HG03571 (cell line): Measurements from ENCODE around the gene BEND7.
"Not testable (repeated sequence)": the region's sequence is repeated elsewhere in the genome, so short reads cannot be mapped to it uniquely, and the experiment has no call there.

Experiments
- ATAC-seq: cut with Tn5 transposase; IDR thresholded peaks from one replicate; pipeline ENCODE4 v1.9.1; 2021; ENCODE audit not compliant: unreplicated experiment

Gene BEND7

GRCh38 chr10:13422800-13423199 is 106.0 kb downstream of the BEND7 start:
- ATAC-seq: no peak

- ATAC-seq: no peak
Observed at GRCh38 chr10:13421382-13421917, 107.4 kb downstream of the BEND7 start.

- no peak for ATAC-seq
Observed at GRCh38 chr10:13420532-13421307, 108.1 kb downstream of the BEND7 start.

GRCh38 chr10:13417459-13418126 is 111.2 kb downstream of the BEND7 start:
- ATAC-seq: no peak

- no peak for ATAC-seq
Observed at GRCh38 chr10:13416760-13417159, 112.1 kb downstream of the BEND7 start.

GRCh38 chr10:13414855-13415254 is 114.0 kb downstream of the BEND7 start:
- ATAC-seq: no peak

- no peak for ATAC-seq
Observed at GRCh38 chr10:13414137-13414536, 114.7 kb downstream of the BEND7 start.

- ATAC-seq: no peak
Observed at GRCh38 chr10:13412894-13413293, 115.9 kb downstream of the BEND7 start.

GRCh38 chr10:13404791-13405190 is 124.0 kb downstream of the BEND7 start:
- ATAC-seq: no peak

GRCh38 chr10:13404305-13404759 is 124.5 kb downstream of the BEND7 start:
- ATAC-seq: no peak

GRCh38 chr10:13403426-13403825 is 125.4 kb downstream of the BEND7 start:
- ATAC-seq: not testable (repeated sequence)

- ATAC-seq: no peak
Observed at GRCh38 chr10:13402021-13402420, 126.8 kb downstream of the BEND7 start.

GRCh38 chr10:13401142-13401541 is 127.7 kb downstream of the BEND7 start:
- ATAC-seq: no peak

GRCh38 chr10:13400196-13400965 is 128.4 kb downstream of the BEND7 start:
- no peak for ATAC-seq

GRCh38 chr10:13399752-13400151 is 129.1 kb downstream of the BEND7 start:
- ATAC-seq: no peak

GRCh38 chr10:13399236-13399635 is 129.6 kb downstream of the BEND7 start:
- no peak for ATAC-seq

- no peak for ATAC-seq
Observed at GRCh38 chr10:13397052-13397451, 131.8 kb downstream of the BEND7 start.

- no peak for ATAC-seq
Observed at GRCh38 chr10:13396369-13396768, 132.4 kb downstream of the BEND7 start.

GRCh38 chr10:13395540-13395939 is 133.3 kb downstream of the BEND7 start:
- ATAC-seq: no peak

- ATAC-seq: no peak
Observed at GRCh38 chr10:13393640-13394039, 135.2 kb downstream of the BEND7 start.

GRCh38 chr10:13392701-13393100 is 136.1 kb downstream of the BEND7 start:
- no peak for ATAC-seq
